Measurements from ENCODE around the gene OMA1.

- TF ChIP-seq CTCF (conservative IDR thresholded peaks at IDR 0.05; ENCODE audit: low read length) (no peak), EZH2phosphoT487 (IDR thresholded peaks at IDR 0.05; ENCODE audit: borderline replicate concordance) (no peak)
Measured at GRCh38 chr1:58580186-58580585, 33.7 kb upstream of the OMA1 start.
